ENCODE measurements around the gene RBM4B. TPM values are rescaled to one million over a fixed set of nuclear protein-coding genes. Genes with fewer than 3 reads are reported as not detected.

RBM4B gene
- total and polyA plus RNA-seq, 3 experiments from 2014 or later, result 13.1 to 20.0 (median 19.5) TPM

- Histone ChIP-seq H3K4me3 (ENCODE audit: low read length) (no peak overlapping the region), H3K36me3 (ENCODE audit: insufficient read depth, low read length) (no peaks in the 10 kb centered on the region), H3K9me3 (ENCODE audit: low read length) (no peaks in the 10 kb centered on the region), H3K4me1 (ENCODE audit: insufficient read depth, low read length) (no peaks in the 10 kb centered on the region), H3K27ac (ENCODE audit: low read depth, low read length) (no peak overlapping the region), H3K27me3 (ENCODE audit: insufficient read depth, low read length, poor library complexity, severe bottlenecking) (no peaks in the 10 kb centered on the region)
- peaks cover 0 to 3% of the 10 kb centered on the region in 2 donors for H3K27me3 Mint-ChIP-seq
- H3K27ac Mint-ChIP-seq, result no peak overlapping the region
- ChIA-PET CTCF (interaction anchor here (0.8 kb wide), 1 partner anchor 145 kb away, joined by 3 read pairs; no protein-coding TSS in a partner anchor), POLR2A (interaction anchor here (0.7 kb wide), 1 partner anchor 8 kb away, joined by 3 read pairs; no protein-coding TSS in a partner anchor)
- DNase-seq, result peak in 1 of 5 donors; percentile 39
- H3K4me3 Mint-ChIP-seq, result no peak overlapping the region
- no peaks in the 10 kb centered on the region for H3K9me3 Mint-ChIP-seq
- H3K36me3 Mint-ChIP-seq, result no peaks in the 10 kb centered on the region
- H3K4me1 Mint-ChIP-seq, result no peaks in the 10 kb centered on the region
Observed at GRCh38 chr11:66688561-66689534, 11.2 kb upstream of the RBM4B start.

GRCh38 chr11:66687831-66688281, 10.2 kb upstream of the RBM4B start:
- Histone ChIP-seq H3K9me3 (ENCODE audit: low read length) (no peaks in the 10 kb centered on the region), H3K27me3 (ENCODE audit: insufficient read depth, low read length, poor library complexity, severe bottlenecking) (no peaks in the 10 kb centered on the region), H3K36me3 (ENCODE audit: insufficient read depth, low read length) (no peaks in the 10 kb centered on the region), H3K4me3 (ENCODE audit: low read length) (no peak overlapping the region), H3K27ac (ENCODE audit: low read depth, low read length) (no peak overlapping the region), H3K4me1 (ENCODE audit: insufficient read depth, low read length) (no peaks in the 10 kb centered on the region)
- Mint-ChIP-seq H3K36me3 (no peaks in the 10 kb centered on the region), H3K27me3 (peaks cover 0 to 3% of the 10 kb centered on the region in 2 donors), H3K4me1 (no peaks in the 10 kb centered on the region), H3K9me3 (no peaks in the 10 kb centered on the region), H3K27ac (no peak overlapping the region), H3K4me3 (no peak overlapping the region)
- ChIA-PET CTCF (interaction anchor here (0.8 kb wide), 1 partner anchor 146 kb away, joined by 3 read pairs; no protein-coding TSS in a partner anchor), POLR2A (no interaction called here)
- DNase-seq, result peak in 1 of 5 donors; percentile 26

- no peaks in the 10 kb centered on the region for H3K4me1 ChIP-seq (ENCODE audit: insufficient read depth, low read length)
- no peaks in the 10 kb centered on the region for H3K36me3 ChIP-seq (ENCODE audit: insufficient read depth, low read length)
- no peaks in the 10 kb centered on the region for H3K36me3 Mint-ChIP-seq
- H3K27ac ChIP-seq (ENCODE audit: low read depth, low read length), result no peak overlapping the region
- H3K4me3 Mint-ChIP-seq, result no peak overlapping the region
- H3K9me3 Mint-ChIP-seq, result no peaks in the 10 kb centered on the region
- H3K9me3 ChIP-seq (ENCODE audit: low read length), result no peaks in the 10 kb centered on the region
- H3K4me3 ChIP-seq (ENCODE audit: low read length), result no peak overlapping the region
- no peak overlapping the region for H3K27ac Mint-ChIP-seq
- no peaks in the 10 kb centered on the region for H3K4me1 Mint-ChIP-seq
- H3K27me3 ChIP-seq (ENCODE audit: insufficient read depth, low read length, poor library complexity, severe bottlenecking), result no peaks in the 10 kb centered on the region
- ChIA-PET CTCF (no interaction called here), POLR2A (interaction anchor here (1.0 kb wide), 1 partner anchor 10 kb away, joined by 5 read pairs; the partner anchor contains the start of gene RBM4B)
- peak in 1 of 5 donors; percentile 27 for DNase-seq
- peaks cover 0 to 3% of the 10 kb centered on the region in 2 donors for H3K27me3 Mint-ChIP-seq
Observed at GRCh38 chr11:66686801-66687750, 9.4 kb upstream of the RBM4B start.

- Histone ChIP-seq H3K36me3 (ENCODE audit: insufficient read depth, low read length) (no peaks in the 10 kb centered on the region), H3K4me3 (ENCODE audit: low read length) (no peak overlapping the region), H3K27me3 (ENCODE audit: insufficient read depth, low read length, poor library complexity, severe bottlenecking) (no peaks in the 10 kb centered on the region), H3K27ac (ENCODE audit: low read depth, low read length) (no peak overlapping the region), H3K4me1 (ENCODE audit: insufficient read depth, low read length) (no peaks in the 10 kb centered on the region), H3K9me3 (ENCODE audit: low read length) (no peaks in the 10 kb centered on the region)
- CTCF ChIA-PET, result no interaction called here
- Mint-ChIP-seq H3K4me3 (no peak overlapping the region), H3K27ac (no peak overlapping the region), H3K27me3 (no peaks in the 10 kb centered on the region), H3K36me3 (no peaks in the 10 kb centered on the region), H3K4me1 (no peaks in the 10 kb centered on the region), H3K9me3 (no peaks in the 10 kb centered on the region)
- DNase-seq, result no peak
- POLR2A ChIA-PET, result interaction anchor here (1.0 kb wide), 1 partner anchor 9 kb away, joined by 5 read pairs; the partner anchor contains the start of gene RBM4B
Observed at GRCh38 chr11:66686100-66686785, 8.6 kb upstream of the RBM4B start.

GRCh38 chr11:66685276-66686099, 7.8 kb upstream of the RBM4B start:
- no peak overlapping the region for H3K4me3 Mint-ChIP-seq
- no peak overlapping the region for H3K27ac Mint-ChIP-seq
- no peaks in the 10 kb centered on the region for H3K27me3 ChIP-seq (ENCODE audit: insufficient read depth, low read length, poor library complexity, severe bottlenecking)
- no peak for DNase-seq
- H3K27ac ChIP-seq (ENCODE audit: low read depth, low read length), result no peak overlapping the region
- no peaks in the 10 kb centered on the region for H3K9me3 Mint-ChIP-seq
- H3K36me3 ChIP-seq (ENCODE audit: insufficient read depth, low read length), result no peaks in the 10 kb centered on the region
- no peaks in the 10 kb centered on the region for H3K9me3 ChIP-seq (ENCODE audit: low read length)
- ChIA-PET POLR2A (interaction anchor here (0.7 kb wide), 1 partner anchor 7 kb away, joined by 5 read pairs; no protein-coding TSS in a partner anchor), CTCF (no interaction called here)
- no peaks in the 10 kb centered on the region for H3K36me3 Mint-ChIP-seq
- no peak overlapping the region for H3K4me3 ChIP-seq (ENCODE audit: low read length)
- H3K4me1 Mint-ChIP-seq, result no peaks in the 10 kb centered on the region
- no peaks in the 10 kb centered on the region for H3K4me1 ChIP-seq (ENCODE audit: insufficient read depth, low read length)
- no peaks in the 10 kb centered on the region for H3K27me3 Mint-ChIP-seq

GRCh38 chr11:66684635-66685034, 6.9 kb upstream of the RBM4B start:
- no peak overlapping the region for H3K4me3 ChIP-seq (ENCODE audit: low read length)
- no peaks in the 10 kb centered on the region for H3K4me1 Mint-ChIP-seq
- no peaks in the 10 kb centered on the region for H3K9me3 ChIP-seq (ENCODE audit: low read length)
- POLR2A ChIA-PET, result interaction anchor here (0.7 kb wide), 1 partner anchor 8 kb away, joined by 5 read pairs; no protein-coding TSS in a partner anchor
- H3K27me3 ChIP-seq (ENCODE audit: insufficient read depth, low read length, poor library complexity, severe bottlenecking), result no peaks in the 10 kb centered on the region
- no peak overlapping the region for H3K4me3 Mint-ChIP-seq
- no peaks in the 10 kb centered on the region for H3K27me3 Mint-ChIP-seq
- H3K9me3 Mint-ChIP-seq, result no peaks in the 10 kb centered on the region
- no peak overlapping the region for H3K27ac Mint-ChIP-seq
- CTCF ChIA-PET, result no interaction called here
- no peaks in the 10 kb centered on the region for H3K36me3 ChIP-seq (ENCODE audit: insufficient read depth, low read length)
- H3K36me3 Mint-ChIP-seq, result no peaks in the 10 kb centered on the region
- no peaks in the 10 kb centered on the region for H3K4me1 ChIP-seq (ENCODE audit: insufficient read depth, low read length)
- no peak for DNase-seq
- no peak overlapping the region for H3K27ac ChIP-seq (ENCODE audit: low read depth, low read length)

GRCh38 chr11:66683877-66684276, 6.2 kb upstream of the RBM4B start:
- no peaks in the 10 kb centered on the region for H3K27me3 ChIP-seq (ENCODE audit: insufficient read depth, low read length, poor library complexity, severe bottlenecking)
- no peak overlapping the region for H3K27ac ChIP-seq (ENCODE audit: low read depth, low read length)
- Mint-ChIP-seq H3K27ac (no peak overlapping the region), H3K27me3 (no peaks in the 10 kb centered on the region), H3K9me3 (no peaks in the 10 kb centered on the region), H3K36me3 (no peaks in the 10 kb centered on the region), H3K4me1 (no peaks in the 10 kb centered on the region), H3K4me3 (no peak overlapping the region)
- H3K36me3 ChIP-seq (ENCODE audit: insufficient read depth, low read length), result no peaks in the 10 kb centered on the region
- no peaks in the 10 kb centered on the region for H3K9me3 ChIP-seq (ENCODE audit: low read length)
- peaks cover 2% of the 10 kb centered on the region for H3K4me1 ChIP-seq (ENCODE audit: insufficient read depth, low read length)
- no peak overlapping the region for H3K4me3 ChIP-seq (ENCODE audit: low read length)
- no peak for DNase-seq
- ChIA-PET CTCF (no interaction called here), POLR2A (no interaction called here)
